ENCODE measurements around the gene PRM1. TPM values are rescaled to one million over a fixed set of nuclear protein-coding genes. Genes with fewer than 3 reads are reported as not detected.

Gene PRM1
- not detected for total RNA-seq

- Histone ChIP-seq H3K27me3 (ENCODE audit: control insufficient read depth in 3 of 3, insufficient read depth in 3 of 3, low read length in 3 of 3) (peaks cover 0 to 8% (median 0%) of the 10 kb centered on the region in 3 donors), H3K36me3 (ENCODE audit: control insufficient read depth in 3 of 3, insufficient read depth in 3 of 3, low read length in 3 of 3) (no peaks in the 10 kb centered on the region), H3K9ac (ENCODE audit: low read depth in 1 of 3, low read length in 3 of 3) (no peak within 1 kb of the TSS), H3K27ac (ENCODE audit: low read depth, low read length) (no peak within 1 kb of the TSS), H3K4me3 (ENCODE audit: low read length in 3 of 3) (no peak within 1 kb of the TSS), H3K9me3 (ENCODE audit: control insufficient read depth in 3 of 3, low read length in 3 of 3) (no peaks in the 10 kb centered on the region), H3K4me1 (ENCODE audit: control insufficient read depth in 3 of 3, insufficient read depth in 3 of 3, low read length in 3 of 3) (no peaks in the 10 kb centered on the region)
Observed at GRCh38 chr16:11280616-11281522, at the start of gene PRM1. PRM1 (minus strand) TSS chr16:11281330; CDS start chr16:11281238, 92 bp downstream.

DNA sequence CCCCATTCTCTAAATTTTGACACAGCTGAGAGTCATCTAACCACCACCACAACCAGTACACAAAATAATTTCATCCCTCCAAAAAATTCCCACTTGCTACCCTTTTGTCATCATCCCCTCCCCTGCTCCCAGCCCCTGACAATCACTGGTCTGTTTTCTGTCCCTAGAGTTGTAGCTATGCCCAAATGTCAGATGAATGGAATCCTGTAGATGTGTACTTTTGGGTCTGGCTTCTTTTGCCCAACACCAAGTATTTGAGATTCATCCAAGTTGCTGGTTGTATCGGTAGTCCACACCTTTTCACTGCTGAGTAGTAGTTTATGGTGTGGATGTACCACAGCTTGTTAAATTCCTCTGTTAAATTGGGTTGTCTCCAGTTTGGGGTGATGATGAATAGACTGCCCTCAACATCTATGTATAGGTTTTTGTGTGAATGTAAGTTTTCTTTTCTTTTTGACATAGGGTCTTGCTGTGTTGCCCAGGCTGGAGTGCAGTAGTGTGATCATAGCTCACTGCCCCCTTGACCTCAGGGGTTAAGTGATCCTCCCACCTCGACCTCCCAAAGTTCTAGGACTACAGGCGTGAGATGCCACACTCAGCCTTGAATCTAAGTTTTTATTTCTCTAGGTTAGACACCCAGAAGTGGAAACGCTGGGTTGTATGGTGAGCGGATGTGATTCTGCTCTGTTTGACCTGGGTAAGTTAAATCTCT, 49.6 kb upstream of the PRM1 start:
- Histone ChIP-seq H3K27me3 (ENCODE audit: control insufficient read depth in 3 of 3, insufficient read depth in 3 of 3, low read length in 3 of 3) (peaks cover 0 to 2% (median 0%) of the 10 kb centered on the region in 3 donors), H3K4me1 (ENCODE audit: control insufficient read depth in 3 of 3, insufficient read depth in 3 of 3, low read length in 3 of 3) (peaks cover 10 to 17% (median 15%) of the 10 kb centered on the region in 3 donors), H3K36me3 (ENCODE audit: control insufficient read depth in 3 of 3, insufficient read depth in 3 of 3, low read length in 3 of 3) (no peaks in the 10 kb centered on the region), H3K4me3 (ENCODE audit: low read length in 3 of 3) (no peak overlapping the region), H3K9ac (ENCODE audit: low read depth in 1 of 3, low read length in 3 of 3) (no peak overlapping the region), H3K27ac (ENCODE audit: low read depth, low read length) (no peak overlapping the region), H3K9me3 (ENCODE audit: control insufficient read depth in 3 of 3, low read length in 3 of 3) (no peaks in the 10 kb centered on the region)

DNA sequence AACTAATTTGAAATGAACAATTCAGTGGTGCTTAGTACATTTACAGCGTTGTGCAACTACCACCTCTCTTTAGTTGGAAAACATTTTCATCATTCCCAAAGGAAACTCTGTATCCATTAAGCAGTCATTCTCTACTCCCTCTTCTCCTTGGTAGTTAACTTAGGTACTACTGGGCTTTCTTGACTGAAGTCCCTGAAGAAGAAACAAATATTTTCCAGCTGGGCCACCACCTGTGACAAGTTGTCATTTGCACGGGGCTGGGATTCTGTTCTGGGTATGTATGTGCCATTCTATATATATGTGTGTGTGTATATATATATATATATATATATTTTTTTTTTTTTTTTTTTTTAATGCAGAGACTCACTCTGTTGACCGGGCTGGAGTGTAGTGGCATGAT, 48.8 kb upstream of the PRM1 start:
- H3K9me3 ChIP-seq (ENCODE audit: control insufficient read depth in 3 of 3, low read length in 3 of 3), result no peaks in the 10 kb centered on the region
- H3K27ac ChIP-seq (ENCODE audit: low read depth, low read length), result no peak overlapping the region
- H3K36me3 ChIP-seq (ENCODE audit: control insufficient read depth in 3 of 3, insufficient read depth in 3 of 3, low read length in 3 of 3), result no peaks in the 10 kb centered on the region
- peaks cover 0 to 2% (median 0%) of the 10 kb centered on the region in 3 donors for H3K27me3 ChIP-seq (ENCODE audit: control insufficient read depth in 3 of 3, insufficient read depth in 3 of 3, low read length in 3 of 3)
- H3K4me1 ChIP-seq (ENCODE audit: control insufficient read depth in 3 of 3, insufficient read depth in 3 of 3, low read length in 3 of 3), result peaks cover 16 to 22% (median 19%) of the 10 kb centered on the region in 3 donors
- no peak overlapping the region for H3K4me3 ChIP-seq (ENCODE audit: low read length in 3 of 3)
- no peak overlapping the region for H3K9ac ChIP-seq (ENCODE audit: low read depth in 1 of 3, low read length in 3 of 3)

- H3K27me3 ChIP-seq (ENCODE audit: control insufficient read depth in 3 of 3, insufficient read depth in 3 of 3, low read length in 3 of 3), result peaks cover 0 to 2% (median 0%) of the 10 kb centered on the region in 3 donors
- H3K4me1 ChIP-seq (ENCODE audit: control insufficient read depth in 3 of 3, insufficient read depth in 3 of 3, low read length in 3 of 3), result peaks cover 16 to 22% (median 19%) of the 10 kb centered on the region in 3 donors
- no peak overlapping the region for H3K27ac ChIP-seq (ENCODE audit: low read depth, low read length)
- no peaks in the 10 kb centered on the region for H3K9me3 ChIP-seq (ENCODE audit: control insufficient read depth in 3 of 3, low read length in 3 of 3)
- peak overlapping the region in 1 of 3 donors; percentile 29 for H3K4me3 ChIP-seq (ENCODE audit: low read length in 3 of 3)
- H3K9ac ChIP-seq (ENCODE audit: low read depth in 1 of 3, low read length in 3 of 3), result no peak overlapping the region
- H3K36me3 ChIP-seq (ENCODE audit: control insufficient read depth in 3 of 3, insufficient read depth in 3 of 3, low read length in 3 of 3), result no peaks in the 10 kb centered on the region
Observed at GRCh38 chr16:11329071-11329491, 48.0 kb upstream of the PRM1 start.

DNA sequence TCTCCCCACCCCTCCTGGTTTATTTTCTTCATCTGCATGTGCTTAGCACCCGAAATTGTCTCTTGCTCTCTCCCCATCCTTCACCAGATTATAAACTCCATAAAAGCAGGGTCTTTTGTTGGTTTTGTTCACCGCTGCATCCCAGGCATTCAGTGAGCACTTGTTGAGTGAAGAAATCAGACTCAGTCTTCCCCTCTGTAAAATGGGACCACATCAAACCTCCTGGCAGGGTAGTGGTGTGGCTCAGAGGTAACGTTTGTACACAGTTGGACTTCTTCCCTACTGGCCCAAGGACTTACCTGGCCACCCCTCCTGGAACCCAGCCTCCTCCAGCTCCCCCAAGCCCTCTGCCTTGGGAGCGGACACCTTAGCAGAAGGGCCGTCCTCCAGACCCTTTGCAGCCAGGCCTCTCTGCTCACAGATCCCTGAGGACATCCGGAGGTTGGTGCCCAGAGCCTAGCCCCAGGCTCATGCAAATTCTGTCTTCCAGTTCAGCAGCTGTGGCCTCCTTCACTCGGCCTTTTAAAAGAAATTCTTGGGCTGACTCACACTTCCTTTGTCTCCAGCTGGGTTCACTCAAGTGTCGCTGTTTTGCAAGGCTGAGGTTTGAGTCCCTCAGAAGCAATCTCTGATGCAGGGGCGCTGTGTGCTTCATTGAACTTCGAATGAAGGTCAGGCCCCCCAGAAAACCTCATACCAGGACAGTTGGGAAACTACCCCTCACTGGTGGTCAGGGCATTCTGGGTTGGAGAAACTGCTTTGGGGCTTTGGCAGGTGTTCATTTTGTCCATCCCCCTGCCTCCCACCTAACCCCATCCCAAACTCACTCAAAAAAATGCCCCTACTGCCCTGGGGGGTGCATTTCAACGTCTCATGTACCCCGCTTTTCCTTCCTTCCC, 47.3 kb upstream of the PRM1 start:
- Histone ChIP-seq H3K4me3 (ENCODE audit: low read length in 3 of 3) (peak overlapping the region in 1 of 3 donors; percentile 29), H3K9me3 (ENCODE audit: control insufficient read depth in 3 of 3, low read length in 3 of 3) (no peaks in the 10 kb centered on the region), H3K4me1 (ENCODE audit: control insufficient read depth in 3 of 3, insufficient read depth in 3 of 3, low read length in 3 of 3) (peaks cover 16 to 22% (median 19%) of the 10 kb centered on the region in 3 donors), H3K27me3 (ENCODE audit: control insufficient read depth in 3 of 3, insufficient read depth in 3 of 3, low read length in 3 of 3) (peaks cover 0 to 2% (median 0%) of the 10 kb centered on the region in 3 donors), H3K9ac (ENCODE audit: low read depth in 1 of 3, low read length in 3 of 3) (no peak overlapping the region), H3K27ac (ENCODE audit: low read depth, low read length) (no peak overlapping the region), H3K36me3 (ENCODE audit: control insufficient read depth in 3 of 3, insufficient read depth in 3 of 3, low read length in 3 of 3) (no peaks in the 10 kb centered on the region)

- H3K4me3 ChIP-seq (ENCODE audit: low read length in 3 of 3), result no peak overlapping the region
- H3K36me3 ChIP-seq (ENCODE audit: control insufficient read depth in 3 of 3, insufficient read depth in 3 of 3, low read length in 3 of 3), result no peaks in the 10 kb centered on the region
- peaks cover 16 to 22% (median 19%) of the 10 kb centered on the region in 3 donors for H3K4me1 ChIP-seq (ENCODE audit: control insufficient read depth in 3 of 3, insufficient read depth in 3 of 3, low read length in 3 of 3)
- no peak overlapping the region for H3K27ac ChIP-seq (ENCODE audit: low read depth, low read length)
- no peaks in the 10 kb centered on the region for H3K9me3 ChIP-seq (ENCODE audit: control insufficient read depth in 3 of 3, low read length in 3 of 3)
- no peak overlapping the region for H3K9ac ChIP-seq (ENCODE audit: low read depth in 1 of 3, low read length in 3 of 3)
- no peaks in the 10 kb centered on the region for H3K27me3 ChIP-seq (ENCODE audit: control insufficient read depth in 3 of 3, insufficient read depth in 3 of 3, low read length in 3 of 3)
Observed at GRCh38 chr16:11327277-11328171, 46.4 kb upstream of the PRM1 start.

DNA sequence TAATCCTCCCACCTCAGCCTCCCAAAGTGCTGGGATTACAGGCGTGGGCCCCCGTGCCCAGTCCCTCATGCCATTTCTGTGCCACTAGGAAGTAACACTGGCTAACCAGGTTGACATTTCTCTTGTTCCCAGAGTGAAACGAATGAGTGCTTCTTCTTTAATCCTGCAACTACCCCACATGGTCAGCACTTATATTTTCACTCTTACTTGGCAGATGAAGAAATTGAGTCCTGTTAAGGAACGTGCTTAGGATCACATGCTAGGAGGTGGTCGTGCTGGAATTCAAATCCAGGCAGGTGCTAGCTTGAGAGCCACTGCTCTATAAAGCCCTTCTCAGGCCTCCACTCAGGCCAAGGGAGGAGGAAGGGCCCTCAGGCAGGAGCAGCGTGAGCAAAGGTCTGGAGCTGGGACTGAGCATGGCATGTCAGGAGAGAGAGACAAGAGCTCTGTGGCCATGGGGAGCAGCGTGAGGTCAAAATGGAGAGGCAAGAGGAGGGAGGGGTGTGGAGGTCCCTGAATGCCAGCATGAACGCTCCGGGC, 45.7 kb upstream of the PRM1 start:
- Histone ChIP-seq H3K36me3 (ENCODE audit: control insufficient read depth in 3 of 3, insufficient read depth in 3 of 3, low read length in 3 of 3) (no peaks in the 10 kb centered on the region), H3K4me1 (ENCODE audit: control insufficient read depth in 3 of 3, insufficient read depth in 3 of 3, low read length in 3 of 3) (peaks cover 16 to 22% (median 19%) of the 10 kb centered on the region in 3 donors), H3K27ac (ENCODE audit: low read depth, low read length) (no peak overlapping the region), H3K4me3 (ENCODE audit: low read length in 3 of 3) (no peak overlapping the region), H3K9me3 (ENCODE audit: control insufficient read depth in 3 of 3, low read length in 3 of 3) (no peaks in the 10 kb centered on the region), H3K27me3 (ENCODE audit: control insufficient read depth in 3 of 3, insufficient read depth in 3 of 3, low read length in 3 of 3) (no peaks in the 10 kb centered on the region), H3K9ac (ENCODE audit: low read depth in 1 of 3, low read length in 3 of 3) (no peak overlapping the region)

DNA sequence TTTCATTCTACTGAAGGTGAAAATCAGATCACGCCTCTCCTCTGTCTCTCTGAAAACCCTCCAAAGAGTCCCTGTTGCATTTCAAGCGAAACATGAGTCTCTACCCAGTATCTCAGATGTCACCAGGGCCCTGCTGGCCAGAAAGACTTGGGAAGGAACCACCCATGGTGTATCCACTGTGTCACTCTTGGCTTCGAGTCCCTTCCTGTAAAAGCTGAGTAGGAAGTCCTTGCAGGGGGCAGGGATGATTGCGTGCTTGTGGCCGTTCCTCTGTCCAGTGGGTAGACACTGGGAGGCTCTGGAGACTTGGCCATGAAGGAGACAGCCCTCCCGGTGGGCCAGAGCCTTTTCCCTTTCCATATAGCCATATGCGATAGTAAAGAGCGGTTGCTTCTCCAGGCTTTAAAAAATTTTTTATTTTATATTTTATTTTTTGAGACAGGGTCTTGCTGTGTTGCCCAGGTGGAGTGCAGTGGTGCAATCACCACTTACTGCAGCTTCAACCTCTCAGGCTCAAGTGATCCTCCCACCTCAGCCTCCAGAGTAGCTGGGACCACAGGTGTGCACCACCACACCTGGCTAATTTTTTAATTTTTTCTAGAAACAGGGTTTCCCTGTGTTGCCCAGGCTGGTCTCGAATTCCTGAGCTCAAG, 45.1 kb upstream of the PRM1 start:
- H3K27me3 ChIP-seq (ENCODE audit: control insufficient read depth in 3 of 3, insufficient read depth in 3 of 3, low read length in 3 of 3), result no peaks in the 10 kb centered on the region
- H3K9me3 ChIP-seq (ENCODE audit: control insufficient read depth in 3 of 3, low read length in 3 of 3), result no peaks in the 10 kb centered on the region
- H3K4me3 ChIP-seq (ENCODE audit: low read length in 3 of 3), result no peak overlapping the region
- H3K4me1 ChIP-seq (ENCODE audit: control insufficient read depth in 3 of 3, insufficient read depth in 3 of 3, low read length in 3 of 3), result peaks cover 16 to 22% (median 19%) of the 10 kb centered on the region in 3 donors
- H3K36me3 ChIP-seq (ENCODE audit: control insufficient read depth in 3 of 3, insufficient read depth in 3 of 3, low read length in 3 of 3), result no peaks in the 10 kb centered on the region
- no peak overlapping the region for H3K27ac ChIP-seq (ENCODE audit: low read depth, low read length)
- H3K9ac ChIP-seq (ENCODE audit: low read depth in 1 of 3, low read length in 3 of 3), result no peak overlapping the region

All from skeletal muscle tissue (tissue), 4 donors.